Vagina (tissue), 2 donors: ENCODE data around the gene TMEM108. TPM values are rescaled to one million over a fixed set of nuclear protein-coding genes. Genes with fewer than 3 reads are reported as not detected.

Experiments used
- DNase-seq, 2 donors: peaks; one replicate each; pipeline ENCODE4 v3.0.0-alpha.2; 2017; ENCODE audit errors: extremely low spot score in 2 of 2
- H3K27ac ChIP-seq: fragments of 200-600 bp; sonication (generic); one replicate; pipeline ENCODE4 v1.5.1; 2019
- H3K27me3 ChIP-seq: fragments of 200-600 bp; sonication (generic); one replicate; pipeline ENCODE4 v1.5.1; 2019
- H3K36me3 ChIP-seq, 2 donors: fragments of 200-600 bp; sonication (generic); one replicate each; pipeline ENCODE4 v1.5.1; 2017 to 2019
- H3K4me1 ChIP-seq: fragments of 200-600 bp; sonication (generic); one replicate; pipeline ENCODE4 v1.5.1; 2019
- H3K4me3 ChIP-seq, 2 donors: fragments of 200-600 bp; sonication (generic); 1 replicate in 1 of 2; 2 replicates in 1 of 2; pipeline ENCODE4 v1.5.1; 2016 to 2019
- H3K9me3 ChIP-seq: fragments of 200-600 bp; sonication (generic); one replicate; pipeline ENCODE4 v1.5.1; 2019
- CTCF ChIP-seq, 3 experiments: fragments of 450-650 bp in 2 of 3; fragments of 200-600 bp in 1 of 3; sonication (generic) in 1 of 3; IDR thresholded peaks; one replicate each; pipeline ENCODE4 v1.5.1; 2017 to 2019; ENCODE audit warnings: antibody characterized with exemption in 3 of 3, mild to moderate bottlenecking in 2 of 3, moderate library complexity in 2 of 3
- POLR2A ChIP-seq, 2 donors: fragments of 450-650 bp; IDR thresholded peaks; one replicate each; pipeline ENCODE4 v1.6.1; 2017; ENCODE audit warnings: antibody characterized with exemption in 2 of 2, mild to moderate bottlenecking in 2 of 2, moderate library complexity in 2 of 2
- POLR2AphosphoS5 ChIP-seq, 2 donors: sonication (generic); formaldehyde crosslinking; IDR thresholded peaks; one replicate each; pipeline ENCODE4 v1.9.0; 2017; ENCODE audit warnings: antibody characterized with exemption in 2 of 2, mild to moderate bottlenecking in 2 of 2, low read depth in 1 of 2; ENCODE audit not compliant: insufficient read depth in 1 of 2
- intact Hi-C: fragments of 100-400 bp; cut with DNase I; formaldehyde crosslinking; loops from one replicate; pipeline ENCODE4 v1.15.1; 2023
- total RNA-seq: library from RNA; depleted of rRNA; stranded (reverse); fragments of >200 nt; gene quantifications from one replicate; pipeline ENCODE4 v1.2.3, GENCODE V29; 2016

TMEM108 gene
- total RNA-seq, 1 donor from 2014 or later: 3.2 TPM

- Histone ChIP-seq H3K4me3 (no peak overlapping the region), H3K36me3 (no peaks in the 10 kb centered on the region), H3K9me3 (no peaks in the 10 kb centered on the region), H3K27ac (no peak overlapping the region), H3K4me1 (no peaks in the 10 kb centered on the region), H3K27me3 (no peaks in the 10 kb centered on the region)
- TF ChIP-seq CTCF (IDR thresholded peaks at IDR 0.05) (no peak), POLR2AphosphoS5 (IDR thresholded peaks at IDR 0.05; ENCODE audit: insufficient read depth in 1 of 2, low read depth in 1 of 2) (no peak), POLR2A (IDR thresholded peaks at IDR 0.05) (no peak)
- DNase-seq: no peak
- intact Hi-C loops: no loop called here
Measured at GRCh38 chr3:133192363-133192945, 154.3 kb downstream of the TMEM108 start.

- TF ChIP-seq CTCF (IDR thresholded peaks at IDR 0.05) (no peak), POLR2A (IDR thresholded peaks at IDR 0.05) (no peak), POLR2AphosphoS5 (IDR thresholded peaks at IDR 0.05; ENCODE audit: insufficient read depth in 1 of 2, low read depth in 1 of 2) (no peak)
- no peaks in the 10 kb centered on the region for H3K27me3 ChIP-seq
- H3K4me1 ChIP-seq: no peaks in the 10 kb centered on the region
- H3K27ac ChIP-seq: no peak overlapping the region
- H3K36me3 ChIP-seq: no peaks in the 10 kb centered on the region
- no peaks in the 10 kb centered on the region for H3K9me3 ChIP-seq
- H3K4me3 ChIP-seq: no peak overlapping the region
- DNase-seq: no peak
- intact Hi-C loops: no loop called here
Measured at GRCh38 chr3:133192967-133193366, 154.8 kb downstream of the TMEM108 start.

GRCh38 chr3:133196527-133196926, 158.3 kb downstream of the TMEM108 start:
- no peak for DNase-seq
- Histone ChIP-seq H3K9me3 (no peaks in the 10 kb centered on the region), H3K27me3 (no peaks in the 10 kb centered on the region), H3K4me3 (no peak overlapping the region), H3K36me3 (no peaks in the 10 kb centered on the region), H3K27ac (no peak overlapping the region), H3K4me1 (no peaks in the 10 kb centered on the region)
- intact Hi-C loops: no loop called here
- no peak for TF ChIP-seq CTCF (IDR thresholded peaks at IDR 0.05)
- no peak for TF ChIP-seq POLR2A (IDR thresholded peaks at IDR 0.05)
- no peak for TF ChIP-seq POLR2AphosphoS5 (IDR thresholded peaks at IDR 0.05; ENCODE audit: insufficient read depth in 1 of 2, low read depth in 1 of 2)

GRCh38 chr3:133197619-133198018, 159.4 kb downstream of the TMEM108 start:
- no peak for DNase-seq
- Histone ChIP-seq H3K27ac (no peak overlapping the region), H3K4me3 (no peak overlapping the region), H3K9me3 (no peaks in the 10 kb centered on the region), H3K4me1 (no peaks in the 10 kb centered on the region), H3K27me3 (no peaks in the 10 kb centered on the region), H3K36me3 (no peaks in the 10 kb centered on the region)
- intact Hi-C loops: no loop called here
- no peak for TF ChIP-seq POLR2A (IDR thresholded peaks at IDR 0.05)
- no peak for TF ChIP-seq CTCF (IDR thresholded peaks at IDR 0.05)
- no peak for TF ChIP-seq POLR2AphosphoS5 (IDR thresholded peaks at IDR 0.05; ENCODE audit: insufficient read depth in 1 of 2, low read depth in 1 of 2)

GRCh38 chr3:133206921-133207320, 168.7 kb downstream of the TMEM108 start:
- TF ChIP-seq POLR2A (IDR thresholded peaks at IDR 0.05) (no peak), POLR2AphosphoS5 (IDR thresholded peaks at IDR 0.05; ENCODE audit: insufficient read depth in 1 of 2, low read depth in 1 of 2) (no peak), CTCF (IDR thresholded peaks at IDR 0.05) (no peak)
- no peak for DNase-seq

More at GRCh38 chr3:133206921-133207320, 168.7 kb downstream of the TMEM108 start:
- Histone ChIP-seq H3K36me3 (no peaks in the 10 kb centered on the region), H3K4me1 (no peaks in the 10 kb centered on the region), H3K9me3 (no peaks in the 10 kb centered on the region), H3K27ac (no peak overlapping the region), H3K4me3 (no peak overlapping the region), H3K27me3 (no peaks in the 10 kb centered on the region)
- intact Hi-C loops: no loop called here
